ENCODE measurements around the gene KIAA1191.
"Not testable (repeated sequence)": the region's sequence is repeated elsewhere in the genome, so short reads cannot be mapped to it uniquely, and the experiment has no call there.

The KIAA1191 gene

DNA sequence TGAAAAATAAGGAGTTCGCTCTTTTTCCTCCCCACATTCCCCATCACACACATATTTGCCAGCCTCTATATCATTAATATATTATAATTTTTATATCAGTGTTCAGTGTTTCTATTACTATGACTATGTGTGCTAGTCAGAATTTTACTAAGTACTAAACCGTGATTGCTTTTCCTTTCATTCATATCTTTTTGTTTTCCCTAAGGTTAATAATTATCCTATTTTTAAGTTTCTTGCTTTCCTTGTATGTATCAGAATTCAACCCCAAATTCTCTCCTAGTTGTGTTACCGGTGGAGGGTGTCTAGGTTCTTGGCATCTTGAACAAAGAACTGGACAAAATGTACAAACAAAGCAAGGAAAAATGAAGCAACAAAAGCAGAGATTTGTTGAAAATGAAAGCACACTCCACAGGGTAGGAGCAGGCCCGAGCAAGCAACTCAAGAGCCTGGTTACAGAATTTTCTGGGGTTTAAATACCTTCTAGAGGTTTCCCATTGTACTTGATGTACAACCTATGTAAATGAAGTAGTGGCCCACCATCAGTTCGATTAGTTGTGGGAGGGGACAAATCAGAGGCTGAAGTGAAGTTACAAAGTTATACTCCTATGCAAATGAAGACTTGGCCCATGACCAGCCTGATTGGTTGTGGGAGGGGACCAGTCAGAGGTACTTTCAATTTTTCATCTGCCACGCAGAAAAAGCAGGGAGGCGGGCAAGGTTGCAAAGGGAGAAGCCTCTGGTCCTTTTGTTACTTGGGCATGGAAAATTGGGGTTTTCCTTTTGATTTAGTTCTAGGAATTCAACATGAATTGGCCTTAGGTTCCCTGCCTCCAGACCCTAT lies 43.8 kb downstream of the KIAA1191 start:
- DNase-seq (ENCODE audit: low spot score), result no peak

GRCh38 chr5:176305356-176305755 lies 56.2 kb downstream of the KIAA1191 start:
- not testable (repeated sequence) for DNase-seq (ENCODE audit: low spot score)
